AML-193 (cell line): ENCODE data around the gene CD163L1.
"Not testable (repeated sequence)": the region's sequence is repeated elsewhere in the genome, so short reads cannot be mapped to it uniquely, and the experiment has no call there.

Experiments
- DNase-seq, 2 experiments: peaks; one replicate each; lab custom pipeline; 2025; lab: John Stamatoyannopoulos, UW

The CD163L1 gene

DNA sequence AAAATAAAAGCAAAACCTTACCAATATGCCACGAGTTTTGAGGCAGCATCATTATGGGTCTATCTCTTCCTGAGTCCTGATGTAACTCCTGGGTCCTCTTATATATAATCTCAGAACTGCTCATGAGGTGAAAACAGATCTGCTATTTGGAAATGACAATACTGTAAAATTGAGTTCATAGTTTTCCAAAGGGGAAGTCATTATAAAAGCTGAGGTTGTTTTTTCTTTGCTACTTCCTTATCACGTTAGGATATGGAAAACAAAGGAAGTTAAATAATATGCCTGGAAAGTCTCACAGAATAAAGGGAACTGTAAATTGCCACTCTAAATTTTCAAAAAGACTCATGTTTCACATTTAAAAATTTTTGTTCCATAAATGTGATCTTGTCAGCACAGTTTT, at the start of gene CD163L1:
TSS of gene CD163L1 (minus strand) at position 78 of the 400 bp plus-strand sequence. CDS start at position 52, 26 bp downstream.
- DNase-seq, result peak; percentile 29 to 45

DNA sequence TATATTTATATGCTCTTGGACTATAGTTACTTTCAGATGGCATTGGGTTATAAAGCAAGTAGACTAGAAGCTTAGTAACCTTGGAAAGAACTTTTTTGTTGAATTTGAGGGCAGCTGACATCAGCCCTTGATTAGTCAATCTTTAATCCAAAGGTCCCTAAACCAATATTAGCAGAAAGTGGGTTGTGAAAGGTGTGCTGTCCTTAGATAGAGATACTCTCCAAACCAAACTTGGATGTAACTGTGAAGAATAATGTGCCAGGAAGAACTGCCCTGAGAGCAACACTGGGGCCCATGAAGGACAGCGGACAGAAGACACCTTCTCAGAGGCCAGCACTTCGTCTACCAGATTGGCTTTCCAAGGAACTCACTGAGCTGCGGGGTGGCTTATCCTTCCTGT, 49.1 kb upstream of the CD163L1 start:
- no peak for DNase-seq

- no peak for DNase-seq
Observed at GRCh38 chr12:7486512-7486911, 42.6 kb upstream of the CD163L1 start.

GRCh38 chr12:7485095-7485494, 41.1 kb upstream of the CD163L1 start:
- no peak for DNase-seq

DNA sequence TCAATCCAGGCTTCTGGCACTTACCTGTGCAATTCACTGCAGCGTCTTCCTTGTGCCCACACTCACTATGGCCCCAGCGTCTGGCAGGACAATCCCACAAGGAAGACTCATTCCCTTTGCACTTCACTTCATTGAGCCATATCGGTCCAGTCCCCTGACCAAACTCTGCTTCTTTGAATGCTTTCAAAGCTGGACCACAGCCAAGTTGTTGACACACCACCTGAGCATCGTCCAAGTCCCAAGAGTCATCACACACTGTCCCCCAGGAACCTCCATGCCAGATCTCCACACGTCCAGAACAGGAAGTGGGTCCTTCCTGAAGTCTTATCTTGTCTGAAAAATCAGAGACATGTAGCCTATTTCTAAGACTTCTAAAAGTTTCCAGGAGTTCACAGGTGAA, 39.4 kb upstream of the CD163L1 start:
- no peak for DNase-seq

- no peak for DNase-seq
Observed at GRCh38 chr12:7479771-7480170, 35.8 kb upstream of the CD163L1 start.

GRCh38 chr12:7472060-7472459, 28.1 kb upstream of the CD163L1 start:
- no peak for DNase-seq

- peak; percentile 39 to 66 for DNase-seq
Observed at GRCh38 chr12:7460375-7461259, 16.7 kb upstream of the CD163L1 start.

DNA sequence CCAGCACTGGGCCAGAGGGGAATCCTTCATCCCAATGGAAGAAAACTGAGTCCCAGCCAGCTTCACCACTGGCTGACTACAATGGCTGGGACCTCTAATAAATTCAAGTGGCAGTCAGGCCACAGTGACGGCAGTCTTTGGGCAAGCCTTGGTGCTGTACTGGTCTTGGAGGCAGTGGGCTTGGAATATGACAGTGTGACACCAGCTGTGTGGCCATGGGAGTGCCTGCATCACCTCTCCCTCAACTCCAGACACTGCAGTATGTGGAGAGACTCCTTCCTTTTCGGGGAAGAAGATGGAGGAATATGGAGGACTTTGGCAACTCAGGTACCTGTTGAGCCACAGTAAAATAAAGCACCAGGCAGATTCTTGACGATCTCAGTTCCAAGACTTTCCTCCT, 16.0 kb upstream of the CD163L1 start:
- DNase-seq, result no peak

DNA sequence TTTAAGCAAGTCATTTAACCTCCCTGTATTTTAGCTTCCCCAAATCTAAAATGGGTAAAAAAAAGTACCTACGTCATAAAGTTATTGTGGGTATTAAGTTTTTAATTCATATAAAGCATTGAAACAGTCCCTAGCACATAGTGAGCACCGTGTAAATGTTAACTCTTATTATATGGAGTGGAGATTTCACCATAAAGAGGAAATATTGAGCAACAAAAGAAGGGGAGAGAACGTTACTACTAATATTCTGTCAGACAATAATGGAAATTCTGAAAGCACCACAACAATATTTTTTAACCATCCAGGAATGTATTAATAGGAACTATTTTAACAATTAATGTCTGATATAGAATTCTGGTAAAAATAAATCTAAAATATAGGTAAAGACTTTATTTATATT, 7.8 kb upstream of the CD163L1 start:
- peak; percentile 39 to 57 for DNase-seq

DNA sequence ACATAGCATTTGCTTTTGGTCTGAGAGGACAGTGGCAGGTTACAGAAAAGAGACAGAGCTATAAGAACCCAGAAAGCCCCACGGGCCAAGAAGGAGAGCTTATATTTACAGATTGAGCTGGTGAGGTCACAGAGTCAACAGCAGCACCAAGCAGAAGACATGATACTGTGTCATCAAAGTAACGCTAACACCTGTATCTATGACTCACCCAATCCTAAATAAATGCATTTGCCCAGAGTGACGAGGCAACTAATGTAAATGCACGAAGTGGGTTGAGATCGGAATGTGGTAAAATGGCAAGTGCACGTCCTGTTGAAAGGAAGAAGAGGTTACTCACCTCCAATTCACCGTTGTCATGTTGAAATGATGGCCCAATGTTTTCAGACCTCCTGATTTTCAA, 6.7 kb upstream of the CD163L1 start:
- no peak for DNase-seq

DNA sequence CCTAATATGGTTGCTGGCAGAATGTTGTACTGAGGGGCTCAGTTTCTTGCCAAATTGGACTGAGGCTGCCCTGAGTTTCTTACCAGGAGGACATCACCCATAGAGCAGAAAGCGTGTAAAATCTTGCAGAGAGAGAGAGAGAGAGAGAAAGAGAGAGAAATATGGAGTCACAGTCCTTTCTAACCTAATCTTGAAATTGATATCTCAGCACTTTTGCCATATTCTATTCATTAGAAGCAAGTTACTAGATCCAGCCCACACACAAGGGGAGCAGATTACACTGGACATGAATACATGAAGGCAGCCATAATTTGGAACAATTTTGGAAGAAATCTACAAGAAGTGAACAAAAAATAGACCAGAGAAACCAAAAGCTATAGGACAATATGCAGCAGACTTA, 4.1 kb upstream of the CD163L1 start:
- no peak for DNase-seq

DNA sequence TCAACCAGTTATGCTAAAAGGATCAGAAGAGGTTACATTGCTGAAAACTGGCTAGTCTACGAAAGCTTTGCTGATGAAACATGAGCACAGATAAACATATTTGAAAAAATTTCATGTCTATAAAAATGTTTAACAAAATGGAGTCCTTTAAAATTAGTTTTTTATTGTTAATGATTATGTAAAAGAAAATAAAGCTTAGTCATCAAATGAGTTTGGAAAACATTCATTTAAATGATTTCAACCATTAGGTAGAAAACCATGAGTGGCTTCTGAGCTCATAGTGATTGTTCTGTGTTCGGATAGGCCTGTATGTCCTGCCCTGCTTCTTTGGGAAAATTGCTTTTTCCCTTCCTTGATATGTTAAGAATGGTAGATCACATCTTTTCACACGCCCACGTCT, 584 bp upstream of the CD163L1 start:
- no peak for DNase-seq

DNA sequence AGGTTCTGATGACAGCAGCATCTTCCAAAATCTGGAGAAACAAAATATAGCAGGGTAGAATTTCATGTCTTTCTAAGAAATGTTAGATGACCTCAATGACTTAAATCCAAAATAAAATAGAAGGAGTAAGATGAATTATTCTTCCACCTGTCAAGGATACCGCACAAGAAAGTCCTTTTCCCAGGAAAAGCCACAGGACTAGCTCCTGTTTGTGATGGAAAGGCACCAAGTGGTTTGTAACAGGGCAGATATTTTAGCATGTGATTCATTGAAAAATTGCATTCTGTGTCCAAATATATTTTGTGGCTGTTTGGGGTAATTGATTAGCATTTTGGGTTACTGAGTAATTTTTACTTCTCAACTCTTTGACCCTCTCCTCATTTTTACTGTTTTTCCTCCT, 2.7 kb downstream of the CD163L1 start:
- no peak for DNase-seq

DNA sequence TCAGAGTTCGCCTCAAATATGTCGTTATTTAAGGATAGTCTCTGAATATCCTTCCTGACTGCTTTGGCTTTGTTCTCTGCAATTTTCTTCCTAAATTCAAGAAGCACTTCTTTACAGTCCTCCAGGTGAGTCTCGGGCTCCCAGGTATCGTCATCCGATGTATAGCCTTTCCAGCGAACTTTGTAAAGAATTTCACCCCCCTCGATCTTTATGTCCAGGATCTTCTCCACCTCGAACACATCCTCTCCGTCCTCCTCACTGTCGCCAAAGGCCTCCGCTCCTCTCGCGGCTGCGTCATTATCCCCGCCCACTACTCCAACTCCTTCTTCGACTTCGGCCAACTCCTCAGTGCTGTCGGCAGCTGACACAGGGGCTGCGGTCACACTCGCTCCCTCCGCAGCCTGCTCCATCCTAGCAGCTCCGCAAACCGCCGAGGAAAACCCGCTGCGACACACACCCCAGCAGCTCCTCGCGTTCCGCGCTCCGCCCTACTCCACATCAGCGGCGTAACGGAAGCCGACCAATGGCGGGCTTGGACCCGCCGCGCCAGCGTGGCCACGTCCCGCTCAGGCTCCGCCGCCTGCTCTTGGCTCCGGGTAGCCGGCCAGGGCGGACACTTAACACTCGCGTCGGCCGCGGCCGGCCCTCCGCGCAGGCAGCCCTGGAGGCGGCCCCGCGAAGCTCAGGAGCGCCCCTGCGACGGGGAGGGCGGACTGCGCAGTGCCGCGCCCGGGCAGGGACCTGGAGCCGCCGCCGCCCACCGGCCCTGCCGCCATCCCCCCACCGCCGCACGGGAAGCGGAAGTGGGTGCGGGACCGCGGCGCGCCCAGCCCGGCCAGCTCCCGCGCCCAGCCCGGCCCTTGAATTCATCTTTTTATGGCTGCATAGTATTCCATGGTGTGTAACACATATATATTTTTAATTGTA, 4.1 kb downstream of the CD163L1 start:
- DNase-seq, result no peak

DNA sequence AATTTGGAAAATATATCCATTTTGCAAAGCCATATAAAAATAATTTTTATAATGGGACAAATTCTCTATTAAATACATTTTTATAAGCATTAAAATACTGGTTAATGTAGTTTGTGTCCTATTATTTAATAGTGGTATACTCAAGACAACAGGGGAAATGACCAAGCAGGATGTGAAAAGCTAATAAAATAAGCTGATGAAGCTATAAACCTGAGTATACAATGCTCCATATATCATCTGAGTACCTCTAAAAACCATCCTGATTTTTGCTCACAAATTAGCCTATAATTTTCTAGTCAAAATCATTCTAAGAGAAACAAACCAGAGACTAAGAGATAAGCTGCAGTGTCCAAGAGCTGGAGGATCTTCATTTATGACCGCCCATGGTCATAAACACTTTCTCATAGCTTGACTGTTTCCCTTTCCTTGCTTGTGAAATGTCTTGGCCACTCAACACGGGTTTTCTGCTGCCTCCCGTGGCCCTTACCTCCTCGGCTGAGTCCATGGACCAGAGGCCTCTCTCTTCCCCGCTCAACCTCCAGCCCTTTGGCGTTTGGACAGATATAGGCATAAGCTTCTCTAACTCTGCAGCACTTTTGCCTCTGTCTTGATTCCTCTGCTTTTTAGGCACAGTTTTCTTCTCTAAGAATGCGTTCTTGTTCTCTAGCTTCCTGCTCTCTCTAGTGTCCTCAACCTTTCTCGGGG, 5.5 kb downstream of the CD163L1 start:
- DNase-seq, result not testable (repeated sequence)

DNA sequence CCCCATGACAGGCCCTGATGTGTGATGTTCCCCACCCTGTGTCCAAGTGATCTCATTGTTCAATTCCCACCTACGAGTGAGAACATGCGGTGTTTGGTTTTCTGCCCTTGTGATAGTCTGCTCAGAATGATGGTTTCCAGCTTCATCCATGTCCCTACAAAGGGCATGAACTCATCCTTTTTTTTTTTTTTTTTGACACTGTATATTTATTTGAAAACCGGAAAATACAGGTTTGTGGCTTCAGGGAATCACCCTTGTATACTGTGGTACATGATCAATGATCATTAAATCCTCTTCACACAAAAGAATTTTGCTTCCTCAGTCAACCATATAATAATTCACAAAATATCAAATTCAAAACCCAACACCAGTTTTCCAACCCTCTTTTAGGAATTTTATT, 6.5 kb downstream of the CD163L1 start:
- DNase-seq, result not testable (repeated sequence)

DNA sequence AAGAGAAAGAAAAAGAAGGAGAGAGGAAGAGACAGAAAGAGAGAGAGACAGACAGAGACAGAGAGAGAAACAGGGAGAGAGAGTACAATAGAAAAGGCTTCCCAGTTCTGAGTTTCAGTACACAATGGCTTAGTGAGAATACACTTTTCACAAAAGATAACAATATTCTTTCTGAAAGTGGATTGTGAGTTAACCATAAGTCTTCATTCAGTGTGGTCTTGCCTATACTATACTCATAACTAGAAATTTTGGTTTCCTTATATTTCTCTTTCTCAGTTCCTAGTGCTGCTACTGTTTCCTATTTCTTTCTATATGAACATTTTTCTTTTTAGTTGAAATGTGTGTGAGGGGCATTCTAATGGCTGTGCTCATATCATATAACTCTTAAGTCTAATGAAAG, 9.3 kb downstream of the CD163L1 start:
- DNase-seq, result no peak

GRCh38 chr12:7433276-7433822, 10.6 kb downstream of the CD163L1 start:
- no peak for DNase-seq

DNA sequence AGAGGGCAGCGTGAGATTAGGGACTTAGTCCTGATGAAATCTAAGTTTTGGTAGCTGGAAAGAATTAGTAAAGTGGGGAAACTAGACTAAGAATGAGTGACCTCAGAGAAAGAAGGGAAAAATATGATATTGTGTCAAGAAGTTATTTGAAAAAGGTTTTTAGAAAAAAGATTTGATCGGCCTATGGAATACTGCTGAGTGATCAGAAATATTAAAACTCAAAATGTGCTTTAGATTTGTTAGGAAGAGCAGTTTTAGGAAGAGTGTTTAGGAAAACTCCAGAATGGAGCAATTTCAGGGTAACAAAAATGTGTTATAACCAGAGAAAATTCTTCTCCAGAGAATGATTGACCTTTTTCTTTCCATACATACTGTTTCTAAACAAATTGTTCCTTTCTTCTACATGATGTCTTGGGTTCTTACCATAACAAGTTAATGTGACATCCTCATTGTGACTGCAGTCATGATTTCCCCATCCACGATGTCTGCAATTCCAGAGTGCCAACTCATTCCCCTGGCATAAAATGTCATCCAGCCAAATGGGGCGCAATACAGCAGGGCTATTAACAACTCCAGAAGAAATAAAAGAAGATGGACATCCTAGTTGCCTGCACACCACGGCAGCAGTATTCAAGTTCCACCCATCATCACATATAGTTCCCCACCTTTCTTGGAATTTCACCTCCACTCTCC, 11.8 kb downstream of the CD163L1 start:
- DNase-seq, result no peak

DNA sequence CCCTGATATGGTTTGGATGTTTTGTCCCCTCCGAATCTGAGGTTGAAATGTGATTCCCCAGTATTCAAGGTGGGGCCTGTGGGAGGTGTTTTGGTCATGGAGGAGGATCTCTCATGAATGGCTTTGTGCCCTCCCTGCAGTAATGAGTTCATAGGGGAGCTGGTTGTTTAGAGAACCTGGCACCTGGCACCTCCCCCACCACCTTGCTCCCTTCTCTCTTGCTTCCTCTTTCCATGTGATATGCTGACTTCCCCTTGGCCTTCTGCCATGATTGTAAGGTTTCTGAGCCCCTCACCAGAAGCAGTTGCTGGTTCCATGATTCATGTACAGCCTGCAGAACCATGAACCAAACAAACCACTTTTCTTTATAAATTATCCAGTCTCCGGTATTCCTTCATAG, 32.6 kb downstream of the CD163L1 start:
- DNase-seq, result peak; percentile 47 to 64
